Endothelial cell of umbilical vein (primary cell): ENCODE data around the gene MAP3K4. TPM values are rescaled to one million over a fixed set of nuclear protein-coding genes. Genes with fewer than 3 reads are reported as not detected.

Source experiments
- BruUV-seq: library from RNA; stranded (reverse); fragments of 400-500 nt; replicated peaks from 2 replicates; lab custom pipeline; 2021; lab: Mats Ljungman, UMichigan
- CTCF ChIA-PET: fragments of 300-600, 350-600 bp; sonication (Branson Sonifier 250); formaldehyde crosslinking; loops from one replicate; lab custom pipeline; 2021; ENCODE audit warnings: antibody characterized with exemption, inconsistent platforms; lab: Charles Lee
- POLR2A ChIA-PET: fragments of 300-600, 350-600 bp; sonication (Branson Sonifier 250); formaldehyde crosslinking; loops from one replicate; lab custom pipeline; 2021; ENCODE audit warnings: antibody characterized with exemption, inconsistent platforms; lab: Charles Lee
- DNase-seq: peaks from one replicate; pipeline ENCODE4 v3.0.0-alpha.2; 2011; ENCODE audit warnings: low read depth, low spot score
- FAIRE-seq: peaks from 2 replicates; lab custom pipeline; 2011; peaks lifted over from hg19 to GRCh38; lab: Jason Lieb, UNC
- H2AFZ ChIP-seq: 2 replicates; pipeline ENCODE4 v1.6.0; 2012; ENCODE audit warnings: low read depth, low read length, control low read depth, inconsistent platforms
- H3K27ac ChIP-seq: 2 replicates; pipeline ENCODE4 v1.5.1; 2011; ENCODE audit warnings: low read depth, mild to moderate bottlenecking, control low read depth, low read length, moderate library complexity; ENCODE audit not compliant: insufficient read depth
- H3K27me3 ChIP-seq, 2 experiments: 2 replicates each; pipeline versions ENCODE4 v1.6.0 to v1.6.1; 2011; ENCODE audit warnings: low read length in 2 of 2, mixed read lengths in 1 of 2; ENCODE audit not compliant: control insufficient read depth in 2 of 2, insufficient read depth in 2 of 2
- H3K36me3 ChIP-seq, 2 experiments: 2 replicates in 1 of 2; 3 replicates in 1 of 2; pipeline ENCODE4 v1.5.1; 2011; ENCODE audit warnings: low read length in 2 of 2, mild to moderate bottlenecking in 1 of 2, moderate library complexity in 1 of 2; ENCODE audit not compliant: control insufficient read depth in 2 of 2, insufficient read depth in 2 of 2; ENCODE audit errors: extremely low read depth in 1 of 2
- H3K4me1 ChIP-seq: 3 replicates; pipeline ENCODE4 v1.5.1; 2011; ENCODE audit warnings: mild to moderate bottlenecking, low read length; ENCODE audit not compliant: control insufficient read depth, insufficient read depth; ENCODE audit errors: extremely low read depth
- H3K4me2 ChIP-seq: 2 replicates; pipeline ENCODE4 v1.6.1; 2011; ENCODE audit warnings: low read length, control low read depth, mixed read lengths; ENCODE audit not compliant: insufficient read depth
- H3K4me3 ChIP-seq, 3 experiments: fragments of 200-600 bp in 1 of 3; sonication (generic), shearing (Covaris generic) in 1 of 3; replicated peaks in 1 of 3; 2 replicates each; pipeline ENCODE4 v1.5.1; 2011 to 2016; ENCODE audit warnings: control low read depth in 3 of 3, low read length in 3 of 3, mild to moderate bottlenecking in 2 of 3, inconsistent platforms in 1 of 3, low read depth in 1 of 3, moderate library complexity in 1 of 3; ENCODE audit not compliant: insufficient read depth in 1 of 3
- H3K79me2 ChIP-seq: 2 replicates; pipeline ENCODE4 v1.6.0; 2012; ENCODE audit warnings: low read length, inconsistent platforms; ENCODE audit not compliant: control insufficient read depth, insufficient read depth
- H3K9ac ChIP-seq: replicated peaks from 2 replicates; pipeline ENCODE3; 2011; ENCODE audit warnings: low read length, control low read depth; ENCODE audit not compliant: insufficient read depth; ENCODE audit errors: extremely low read depth
- H3K9me1 ChIP-seq: replicated peaks from 3 replicates; pipeline ENCODE4 v1.6.0; 2011; ENCODE audit warnings: mild to moderate bottlenecking, low read length; ENCODE audit not compliant: control insufficient read depth, insufficient read depth; ENCODE audit errors: extremely low read depth
- H3K9me3 ChIP-seq: replicated peaks from 2 replicates; pipeline ENCODE4 v1.5.1; 2012; ENCODE audit warnings: low read length, inconsistent platforms; ENCODE audit not compliant: control insufficient read depth, insufficient read depth
- H4K20me1 ChIP-seq: replicated peaks from 2 replicates; pipeline ENCODE3; 2011; ENCODE audit warnings: mild to moderate bottlenecking, low read length; ENCODE audit not compliant: control insufficient read depth, insufficient read depth; ENCODE audit errors: extremely low read depth
- EZH2 ChIP-seq: IDR thresholded peaks from 2 replicates; pipeline ENCODE4 v1.6.1; 2012; ENCODE audit warnings: borderline replicate concordance, low read depth, mild to moderate bottlenecking, moderate library complexity, low read length, inconsistent platforms; ENCODE audit not compliant: severe bottlenecking
- FOS ChIP-seq: IDR thresholded peaks from 2 replicates; pipeline ENCODE4 v1.6.1; 2011; ENCODE audit warnings: mild to moderate bottlenecking, low read length, moderate library complexity, borderline replicate concordance; ENCODE audit not compliant: insufficient read depth
- GATA2 ChIP-seq: IDR thresholded peaks from 2 replicates; pipeline ENCODE4 v1.7.0; 2011; ENCODE audit warnings: low read depth, mild to moderate bottlenecking, moderate library complexity, mixed read lengths, low read length; ENCODE audit not compliant: insufficient read length, insufficient read depth
- JUN ChIP-seq: IDR thresholded peaks from 2 replicates; pipeline ENCODE4 v1.6.1; 2011; ENCODE audit warnings: borderline replicate concordance, low read depth; ENCODE audit not compliant: insufficient read length, insufficient read depth
- MYC ChIP-seq: IDR thresholded peaks from one replicate; pipeline ENCODE4 v1.6.1; 2011; ENCODE audit warnings: mild to moderate bottlenecking, low read depth, low read length
- POLR2A ChIP-seq: IDR thresholded peaks from 2 replicates; pipeline ENCODE4 v1.6.1; 2012; ENCODE audit warnings: low read depth, mild to moderate bottlenecking, control low read depth, low read length
- POLR2AphosphoS5 ChIP-seq: IDR thresholded peaks from 2 replicates; pipeline ENCODE4 v1.6.1; 2012; ENCODE audit warnings: low read depth, mild to moderate bottlenecking, control low read depth, low read length, moderate library complexity; ENCODE audit not compliant: insufficient read depth
- dilution Hi-C: fragments of 300-500 bp; cut with MboI; formaldehyde crosslinking; loops from one replicate; pipeline ENCODE4 v1.15.0; 2019; ENCODE audit warnings: low sequenced_read_pairs; ENCODE audit not compliant: extremely low pct_ligation_motif_present
- intact Hi-C: fragments of 100-400 bp; cut with micrococcal nuclease; formaldehyde crosslinking; loops from one replicate; pipeline ENCODE4 v1.10.0; 2022
- polyA plus RNA-seq, 4 experiments: library from polyadenylated mRNA; depleted of rRNA in 3 of 4; stranded (reverse) in 3 of 4; unstranded in 1 of 4; fragments of >200 nt; gene quantifications; 2 replicates each; pipeline versions ENCODE4 v1.2.1 to v1.2.3, GENCODE V29; 2011 to 2012; ENCODE audit warnings: missing spikeins in 1 of 4
- total RNA-seq: library from RNA; stranded (reverse); gene quantifications from 2 replicates; pipeline ENCODE4 v1.2.3, GENCODE V29; 2021
- TF ChIP-seq, protein P1 (sequence below): IDR thresholded peaks from 2 replicates; pipeline ENCODE4 v1.6.1; 2011; ENCODE audit not compliant: insufficient read depth, insufficient read length

Gene MAP3K4
- total and polyA plus RNA-seq, 2 donors (not counting 3 experiments of a cell fraction or from before 2014, with no cell fraction given), result 10.8 to 42.3 TPM

DNA sequence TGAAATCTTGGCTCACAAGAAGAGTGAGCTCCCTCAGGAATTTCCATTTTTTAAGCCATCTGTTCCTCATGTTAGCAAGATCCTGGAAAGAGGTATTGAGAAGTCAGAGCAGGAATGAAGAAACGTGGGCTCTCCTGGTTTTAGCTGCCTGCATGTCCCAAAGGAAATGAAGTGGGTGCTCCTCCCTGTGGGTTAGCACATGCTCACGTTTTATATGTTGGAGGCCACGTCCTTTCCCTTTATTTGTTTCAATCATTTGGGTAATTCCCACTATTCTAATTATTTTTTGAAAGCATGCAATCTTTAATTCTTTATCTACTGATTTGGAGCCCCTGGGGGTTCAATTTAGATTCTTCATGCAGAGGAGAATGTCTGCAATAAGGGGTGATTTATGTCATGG lies 4.3 kb upstream of the MAP3K4 start:
- peaks cover 3% of the 10 kb centered on the region for H3K79me2 ChIP-seq
- H3K4me1 ChIP-seq, result no peaks in the 10 kb centered on the region
- H3K4me3 ChIP-seq, result no peak overlapping the region
- intact Hi-C loops, result no loop called here
- H3K9me1 ChIP-seq, result no peaks in the 10 kb centered on the region
- H3K4me2 ChIP-seq, result no peak overlapping the region
- H3K9ac ChIP-seq, result no peak overlapping the region
- TF ChIP-seq POLR2AphosphoS5 (no peak), POLR2A (no peak), EZH2 (no peak), GATA2 (no peak), JUN (no peak), FOS (no peak)
- H2AFZ ChIP-seq, result no peak overlapping the region
- FAIRE-seq, result no peak
- H3K36me3 ChIP-seq, result no peaks in the 10 kb centered on the region
- BruUV-seq, result no TSS peak
- CTCF ChIA-PET, result no interaction called here
- dilution Hi-C loops, result no loop called here
- H3K27ac ChIP-seq, result no peak overlapping the region
- DNase-seq, result no peak
- POLR2A ChIA-PET, result no interaction called here
- no peaks in the 10 kb centered on the region for H3K27me3 ChIP-seq
- no peaks in the 10 kb centered on the region for H3K9me3 ChIP-seq
- no peaks in the 10 kb centered on the region for H4K20me1 ChIP-seq

DNA sequence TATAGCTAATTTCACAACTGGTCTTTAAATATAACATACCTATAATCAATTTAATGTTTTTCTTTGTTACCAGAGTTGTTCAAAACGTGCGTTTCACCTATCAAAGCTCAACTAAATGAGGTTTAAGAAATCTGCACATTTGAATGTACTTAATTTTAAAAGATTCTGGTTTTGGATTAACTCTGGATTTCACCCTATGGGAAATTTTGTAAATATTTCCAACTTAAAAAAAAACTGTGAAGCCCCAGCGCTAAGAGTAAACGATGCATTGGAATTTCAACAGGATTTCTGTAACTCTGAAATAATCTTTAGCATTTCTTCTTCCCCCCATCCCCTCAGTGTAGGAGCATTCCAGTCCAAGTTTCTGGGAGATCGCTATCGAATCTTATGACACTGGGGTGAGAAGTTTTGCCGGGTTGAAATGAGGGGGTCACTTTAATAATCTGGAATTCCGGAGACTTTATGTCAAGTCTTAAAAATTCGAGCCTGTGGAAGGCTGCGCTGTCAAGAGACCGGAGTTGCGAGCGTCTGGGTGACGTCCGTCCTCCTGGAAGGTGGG lies 643 bp upstream of the MAP3K4 start:
- DNase-seq (peak; percentile 9), FAIRE-seq (peak; percentile 77)
- ChIA-PET CTCF (interaction anchor here (1.0 to 4.4 kb wide), 4 partner anchors 22 to 380 kb away, joined by 3 to 41 read pairs (median 13); no protein-coding TSS in a partner anchor), POLR2A (interaction anchor here (0.8 kb wide), 1 partner anchor 10 kb away, joined by 3 read pairs; no protein-coding TSS in a partner anchor)
- Histone ChIP-seq H2AFZ (peak overlapping the region; percentile 94), H4K20me1 (peaks cover 4% of the 10 kb centered on the region), H3K79me2 (peaks cover 37% of the 10 kb centered on the region), H3K9ac (peak overlapping the region; percentile 71), H3K4me3 (peak overlapping the region; percentile 80 to 88 (median 85)), H3K4me2 (peak overlapping the region; percentile 99), H3K4me1 (peaks cover 7% of the 10 kb centered on the region), H3K27ac (peak overlapping the region; percentile 59), H3K9me3 (no peaks in the 10 kb centered on the region), H3K27me3 (no peaks in the 10 kb centered on the region), H3K36me3 (no peaks in the 10 kb centered on the region), H3K9me1 (no peaks in the 10 kb centered on the region)
- BruUV-seq, result no TSS peak
- intact Hi-C loops (loop anchor here (1.0 to 2.0 kb wide), 2 partner anchors 283 to 380 kb away; partner anchors contain the start of gene AGPAT4), dilution Hi-C loops (no loop called here)
- TF ChIP-seq POLR2A (no peak), POLR2AphosphoS5 (no peak), JUN (no peak), EZH2 (no peak), MYC (no peak), GATA2 (peak; percentile 65)
- TF ChIP-seq, protein P1, sequence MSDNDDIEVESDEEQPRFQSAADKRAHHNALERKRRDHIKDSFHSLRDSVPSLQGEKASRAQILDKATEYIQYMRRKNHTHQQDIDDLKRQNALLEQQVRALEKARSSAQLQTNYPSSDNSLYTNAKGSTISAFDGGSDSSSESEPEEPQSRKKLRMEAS, result no peak
